Glutamatergic neuron (in vitro differentiated cells): ENCODE measurements around the gene PLA2G4F. TPM values are rescaled to one million over a fixed set of nuclear protein-coding genes. Genes with fewer than 3 reads are reported as not detected.
"Not testable (repeated sequence)": the region's sequence is repeated elsewhere in the genome, so short reads cannot be mapped to it uniquely, and the experiment has no call there.

ENCODE experiments used
- DNase-seq: peaks from one replicate; pipeline ENCODE4 v3.0.0; 2022
- H3K27ac Mint-ChIP-seq: one replicate; pipeline ENCODE4 v1.8.0; 2020; ENCODE audit warnings: mild to moderate bottlenecking, mixed read lengths, inconsistent platforms; ENCODE audit not compliant: unreplicated experiment
- H3K27me3 Mint-ChIP-seq: one replicate; pipeline ENCODE4 v1.8.0; 2020; ENCODE audit warnings: mild to moderate bottlenecking, moderate library complexity, mixed read lengths, inconsistent platforms; ENCODE audit not compliant: unreplicated experiment
- H3K36me3 Mint-ChIP-seq: one replicate; pipeline ENCODE4 v1.8.0; 2020; ENCODE audit warnings: mild to moderate bottlenecking, mixed read lengths, inconsistent platforms; ENCODE audit not compliant: unreplicated experiment
- H3K4me1 Mint-ChIP-seq: one replicate; pipeline ENCODE4 v1.8.0; 2020; ENCODE audit warnings: mild to moderate bottlenecking, low read depth, mixed read lengths, inconsistent platforms; ENCODE audit not compliant: unreplicated experiment
- H3K4me3 Mint-ChIP-seq: one replicate; pipeline ENCODE4 v1.8.0; 2020; ENCODE audit warnings: mild to moderate bottlenecking, mixed read lengths, inconsistent platforms; ENCODE audit not compliant: unreplicated experiment
- H3K9me3 Mint-ChIP-seq: one replicate; pipeline ENCODE4 v1.8.0; 2020; ENCODE audit warnings: mild to moderate bottlenecking, moderate library complexity, mixed read lengths, inconsistent platforms; ENCODE audit not compliant: unreplicated experiment
- CTCF ChIP-seq: fragments of 200-600 bp; sonication (generic); IDR thresholded peaks from one replicate; pipeline ENCODE4 v1.5.0; 2021; ENCODE audit not compliant: partially characterized antibody, unreplicated experiment
- total RNA-seq: library from RNA; stranded (reverse); fragmentation: NEBNext Ultra II Directional; extraction: Animal tissue kit (Norgen Biotek cat#: 25700); gene quantifications from one replicate; pipeline ENCODE4 v1.2.1, GENCODE V29; 2021; ENCODE audit not compliant: unreplicated experiment

PLA2G4F gene
- total RNA-seq, 1 donor from 2014 or later = not detected

- H3K4me1 Mint-ChIP-seq = peaks cover 3% of the 10 kb centered on the region
- TF ChIP-seq CTCF = no peak
- H3K27me3 Mint-ChIP-seq = no peaks in the 10 kb centered on the region
- DNase-seq = no peak
- H3K9me3 Mint-ChIP-seq = no peaks in the 10 kb centered on the region
- H3K36me3 Mint-ChIP-seq = no peaks in the 10 kb centered on the region
- H3K4me3 Mint-ChIP-seq = no peak overlapping the region
- no peak overlapping the region for H3K27ac Mint-ChIP-seq
These were observed 59.4 kb downstream of the PLA2G4F start for GRCh38 chr15:42097018-42097417.

DNA sequence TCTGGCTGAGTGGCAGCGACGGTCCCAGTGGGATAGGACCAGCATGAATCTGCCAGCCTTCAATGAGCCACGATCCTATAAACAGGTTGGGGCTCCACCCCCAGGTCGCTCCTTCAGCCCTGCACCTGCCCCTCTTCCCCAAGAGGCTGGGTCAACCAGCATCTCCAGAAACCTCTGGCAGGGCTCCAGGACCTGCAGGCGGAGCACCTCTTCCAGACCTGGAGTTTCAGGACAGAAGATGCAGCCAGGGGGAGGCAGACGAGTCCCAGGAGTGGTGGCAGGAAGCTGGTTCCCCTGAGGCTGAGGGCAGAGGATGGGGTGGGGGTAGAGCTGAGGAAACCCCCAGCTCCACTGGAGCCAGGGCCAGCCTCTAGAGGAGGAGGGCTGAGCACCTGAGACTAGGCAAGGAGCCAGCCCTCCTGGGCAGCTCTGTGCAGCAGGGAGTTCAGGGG, 61.9 kb downstream of the PLA2G4F start, which contains the start of gene PLA2G4D:
Gene PLA2G4D, minus strand, starts transcription at position 51 of the 452 bp plus-strand sequence. CDS start 103 bp downstream, outside the sequence.
- no peak for TF ChIP-seq CTCF
- Mint-ChIP-seq H3K36me3 (no peaks in the 10 kb centered on the region), H3K4me3 (no peak within 1 kb of the TSS), H3K4me1 (peaks cover 4% of the 10 kb centered on the region), H3K9me3 (no peaks in the 10 kb centered on the region), H3K27me3 (no peaks in the 10 kb centered on the region), H3K27ac (no peak within 1 kb of the TSS)
- DNase-seq = no peak

GRCh38 chr15:42093966-42094365, 62.5 kb downstream of the PLA2G4F start:
- H3K36me3 Mint-ChIP-seq = no peaks in the 10 kb centered on the region
- H3K4me1 Mint-ChIP-seq = peaks cover 4% of the 10 kb centered on the region
- H3K27me3 Mint-ChIP-seq = no peaks in the 10 kb centered on the region
- no peak for DNase-seq
- no peak for TF ChIP-seq CTCF
- no peak overlapping the region for H3K27ac Mint-ChIP-seq
- H3K4me3 Mint-ChIP-seq = no peak overlapping the region
- H3K9me3 Mint-ChIP-seq = peaks cover 2% of the 10 kb centered on the region

DNA sequence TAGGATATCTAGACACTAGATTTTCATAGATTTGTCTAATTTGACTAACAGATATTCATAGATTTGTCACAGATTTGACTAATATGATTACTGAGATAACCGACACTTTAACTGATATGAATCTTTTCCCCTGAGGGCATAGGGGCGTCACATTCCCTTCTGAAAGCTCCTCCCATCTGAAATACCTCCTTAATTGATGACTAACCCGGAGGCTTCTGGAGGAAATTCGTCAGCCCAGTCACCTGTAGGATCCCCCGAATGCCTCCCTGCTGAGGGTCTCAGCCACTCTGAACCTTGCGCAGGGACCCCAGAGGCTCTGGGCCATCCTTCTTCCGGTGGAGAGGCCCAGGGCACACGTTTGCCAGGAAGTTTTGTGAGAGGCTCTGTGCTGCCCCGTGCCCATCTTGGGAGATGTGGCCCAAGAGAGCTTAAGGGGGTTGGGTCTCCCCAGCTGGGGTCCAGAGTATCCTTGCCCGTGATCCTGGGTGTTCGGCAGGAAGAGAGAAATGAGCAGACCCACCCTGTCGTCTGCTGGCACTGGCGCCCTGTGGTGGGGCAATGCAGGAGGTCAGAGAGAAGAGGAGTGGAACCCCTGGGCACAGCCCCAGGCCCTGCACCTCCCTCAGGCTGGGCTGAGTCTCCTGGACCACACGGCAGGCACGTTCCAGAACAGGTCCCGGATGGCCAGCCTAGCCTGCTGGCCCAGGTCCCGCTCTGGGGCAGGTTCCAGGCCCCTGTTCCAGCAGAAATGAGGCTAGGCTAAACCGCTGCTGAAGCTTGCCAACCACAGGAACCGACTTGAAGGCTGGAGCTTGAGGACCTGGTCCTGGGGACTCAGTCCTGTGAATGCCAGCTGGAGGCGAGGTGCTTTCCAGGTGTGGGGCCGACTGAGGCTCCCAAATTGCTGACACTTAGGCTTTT, 63.8 kb downstream of the PLA2G4F start:
- TF ChIP-seq CTCF = no peak
- peaks cover 3% of the 10 kb centered on the region for H3K9me3 Mint-ChIP-seq
- no peak overlapping the region for H3K4me3 Mint-ChIP-seq
- no peak for DNase-seq
- peaks cover 11% of the 10 kb centered on the region for H3K4me1 Mint-ChIP-seq
- H3K27ac Mint-ChIP-seq = no peak overlapping the region
- H3K36me3 Mint-ChIP-seq = no peaks in the 10 kb centered on the region
- no peaks in the 10 kb centered on the region for H3K27me3 Mint-ChIP-seq

- not testable (repeated sequence) for H3K27me3 Mint-ChIP-seq, H3K4me3 Mint-ChIP-seq, H3K27ac Mint-ChIP-seq, H3K36me3 Mint-ChIP-seq, H3K9me3 Mint-ChIP-seq, DNase-seq
- peaks cover 11% of the 10 kb centered on the region for H3K4me1 Mint-ChIP-seq
These were observed 64.6 kb downstream of the PLA2G4F start for GRCh38 chr15:42091753-42092397.
